Thyroid gland (tissue), 4 donors: ENCODE data around the gene TSPO2. TPM values are rescaled to one million over a fixed set of nuclear protein-coding genes. Genes with fewer than 3 reads are reported as not detected.

Source experiments
- DNase-seq, 2 donors: peaks; one replicate each; pipeline ENCODE4 v3.0.0-alpha.2; 2019
- H3K27ac ChIP-seq, 3 donors: fragments of 200-600 bp; sonication (generic); 1 replicate in 2 of 3; 2 replicates in 1 of 3; pipeline ENCODE4 v1.5.1; 2016 to 2019; ENCODE audit warnings: mild to moderate bottlenecking in 1 of 3, moderate library complexity in 1 of 3
- H3K27me3 ChIP-seq: fragments of 200-600 bp; sonication (generic); one replicate; pipeline ENCODE4 v1.5.1; 2019
- H3K36me3 ChIP-seq, 2 donors: fragments of 200-600 bp; sonication (generic); one replicate each; pipeline ENCODE4 v1.5.1; 2016 to 2019
- H3K4me1 ChIP-seq, 2 donors: fragments of 200-600 bp; sonication (generic); one replicate each; pipeline ENCODE4 v1.5.1; 2017 to 2019
- H3K4me3 ChIP-seq, 3 donors: fragments of 200-600 bp; sonication (generic); replicated peaks in 1 of 3; 1 replicate in 2 of 3; 2 replicates in 1 of 3; pipeline ENCODE4 v1.5.1; 2016; ENCODE audit warnings: mild to moderate bottlenecking in 1 of 3
- H3K9me3 ChIP-seq: fragments of 200-600 bp; sonication (generic); one replicate; pipeline ENCODE4 v1.5.1; 2017
- POLR2A ChIP-seq, 2 donors: fragments of 450-650 bp; IDR thresholded peaks; one replicate each; pipeline ENCODE4 v1.6.1; 2017; ENCODE audit warnings: antibody characterized with exemption in 2 of 2, mild to moderate bottlenecking in 2 of 2, moderate library complexity in 1 of 2
- WGBS, 2 donors: methylation state at CpG; one replicate each; pipeline ENCODE4 v1.1.5; 2017; 5-methylcytosine and 5-hydroxymethylcytosine counted together
- intact Hi-C: fragments of 100-400 bp; cut with DNase I; formaldehyde crosslinking; loops from one replicate; pipeline ENCODE4 v1.15.1; 2023
- total RNA-seq, 4 donors: library from RNA; depleted of rRNA; stranded (reverse); fragments of >200 nt; gene quantifications; one replicate each; pipeline ENCODE4 v1.2.3, GENCODE V29; 2016
- TF ChIP-seq, protein P1 (sequence below), 6 experiments: fragments of 200-600 bp in 3 of 6; fragments of 450-650 bp in 3 of 6; sonication (generic) in 3 of 6; IDR thresholded peaks; one replicate each; pipeline ENCODE4 v1.5.1; 2016 to 2019; ENCODE audit warnings: antibody characterized with exemption in 6 of 6, mild to moderate bottlenecking in 2 of 6, inconsistent platforms in 1 of 6, moderate library complexity in 1 of 6

The TSPO2 gene
- total RNA-seq, 4 donors from 2014 or later = not detected

GRCh38 chr6:41071501-41071922 is 29.2 kb downstream of the TSPO2 start:
- TF ChIP-seq, protein P1, sequence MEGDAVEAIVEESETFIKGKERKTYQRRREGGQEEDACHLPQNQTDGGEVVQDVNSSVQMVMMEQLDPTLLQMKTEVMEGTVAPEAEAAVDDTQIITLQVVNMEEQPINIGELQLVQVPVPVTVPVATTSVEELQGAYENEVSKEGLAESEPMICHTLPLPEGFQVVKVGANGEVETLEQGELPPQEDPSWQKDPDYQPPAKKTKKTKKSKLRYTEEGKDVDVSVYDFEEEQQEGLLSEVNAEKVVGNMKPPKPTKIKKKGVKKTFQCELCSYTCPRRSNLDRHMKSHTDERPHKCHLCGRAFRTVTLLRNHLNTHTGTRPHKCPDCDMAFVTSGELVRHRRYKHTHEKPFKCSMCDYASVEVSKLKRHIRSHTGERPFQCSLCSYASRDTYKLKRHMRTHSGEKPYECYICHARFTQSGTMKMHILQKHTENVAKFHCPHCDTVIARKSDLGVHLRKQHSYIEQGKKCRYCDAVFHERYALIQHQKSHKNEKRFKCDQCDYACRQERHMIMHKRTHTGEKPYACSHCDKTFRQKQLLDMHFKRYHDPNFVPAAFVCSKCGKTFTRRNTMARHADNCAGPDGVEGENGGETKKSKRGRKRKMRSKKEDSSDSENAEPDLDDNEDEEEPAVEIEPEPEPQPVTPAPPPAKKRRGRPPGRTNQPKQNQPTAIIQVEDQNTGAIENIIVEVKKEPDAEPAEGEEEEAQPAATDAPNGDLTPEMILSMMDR (IDR thresholded peaks at IDR 0.05) = peak in 1 of 6 experiments; percentile 7
- TF ChIP-seq POLR2A (IDR thresholded peaks at IDR 0.05) = no peak
- intact Hi-C loops = no loop called here
- peak in 1 of 2 donors; percentile 79 for DNase-seq

DNA sequence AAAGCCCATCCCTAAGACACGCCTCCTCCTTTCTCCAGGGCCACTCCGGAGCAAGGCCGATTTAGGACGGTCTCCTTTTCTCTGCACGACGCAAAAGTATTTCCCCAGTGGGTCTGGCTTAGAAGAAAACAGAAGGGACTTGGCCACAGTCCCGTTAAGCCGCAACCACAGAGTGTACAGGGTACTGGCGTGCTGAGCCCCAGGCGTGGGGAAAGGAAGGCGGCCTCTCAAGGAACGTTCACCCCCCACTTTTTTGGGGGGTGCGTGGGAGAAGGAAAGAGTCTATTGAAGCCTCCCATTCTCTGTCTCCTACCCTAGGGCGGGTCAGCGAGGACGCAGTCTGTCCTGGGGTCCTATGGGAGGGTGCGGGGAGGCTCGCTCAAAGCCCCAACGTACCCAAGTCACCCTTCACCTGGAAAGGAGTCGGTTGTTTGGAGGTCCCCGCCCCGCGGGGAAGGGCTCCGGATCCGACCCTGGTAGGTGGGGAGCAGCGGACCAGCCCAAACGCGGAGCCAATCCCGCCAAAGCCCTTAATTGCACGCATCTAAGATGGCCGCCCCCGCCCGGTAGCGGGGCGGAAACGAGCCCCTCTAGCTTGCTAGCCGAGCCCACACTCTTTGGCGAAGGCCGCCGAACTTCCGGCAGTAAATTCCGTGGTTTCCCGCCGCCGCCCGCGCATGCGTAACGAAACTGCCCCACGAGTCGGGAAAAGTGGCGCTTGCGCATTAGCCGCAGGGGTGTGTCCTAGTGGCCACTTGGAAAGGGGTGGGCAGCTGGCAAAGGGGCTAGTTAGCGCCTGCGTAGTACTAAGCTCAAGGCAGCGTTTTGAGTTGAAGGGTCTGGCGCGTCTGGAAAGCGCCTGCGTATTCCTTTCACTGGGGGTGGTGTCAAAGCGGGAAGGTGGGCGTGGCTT is 29.9 kb downstream of the TSPO2 start, which contains the start of gene OARD1:
Gene OARD1, minus strand, starts transcription at position 434 of the 913 bp plus-strand sequence. CDS start 722 bp downstream, outside the sequence.
- WGBS, 2 donors = 0 to 1% methylated on average over 15 to 33 of the region's 63 CpGs
- Histone ChIP-seq H3K4me1 (peaks cover 33% of the 10 kb centered on the region in 2 donors), H3K4me3 (peak within 1 kb of the TSS; percentile 69 to 82 (median 81)), H3K27me3 (no peaks in the 10 kb centered on the region), H3K27ac (peak within 1 kb of the TSS; percentile 95 to 100 (median 99)), H3K36me3 (no peaks in the 10 kb centered on the region), H3K9me3 (no peaks in the 10 kb centered on the region)
- peak; percentile 99 to 100 for DNase-seq
- intact Hi-C loops = no loop called here
- peak; percentile 51 to 89 for TF ChIP-seq POLR2A (IDR thresholded peaks at IDR 0.05)
- TF ChIP-seq, protein P1 (IDR thresholded peaks at IDR 0.05) = no peak

More at GRCh38 chr6:41071501-41071922, 29.2 kb downstream of the TSPO2 start:
- Histone ChIP-seq H3K4me3 (peak overlapping the region; percentile 21 to 82 (median 69)), H3K4me1 (peaks cover 26 to 31% of the 10 kb centered on the region in 2 donors), H3K27ac (peak overlapping the region; percentile 94 to 100 (median 99)), H3K36me3 (no peaks in the 10 kb centered on the region), H3K9me3 (no peaks in the 10 kb centered on the region), H3K27me3 (no peaks in the 10 kb centered on the region)
- WGBS, 2 donors = 1 to 3% methylated on average over 16 of the region's 16 CpGs

DNA sequence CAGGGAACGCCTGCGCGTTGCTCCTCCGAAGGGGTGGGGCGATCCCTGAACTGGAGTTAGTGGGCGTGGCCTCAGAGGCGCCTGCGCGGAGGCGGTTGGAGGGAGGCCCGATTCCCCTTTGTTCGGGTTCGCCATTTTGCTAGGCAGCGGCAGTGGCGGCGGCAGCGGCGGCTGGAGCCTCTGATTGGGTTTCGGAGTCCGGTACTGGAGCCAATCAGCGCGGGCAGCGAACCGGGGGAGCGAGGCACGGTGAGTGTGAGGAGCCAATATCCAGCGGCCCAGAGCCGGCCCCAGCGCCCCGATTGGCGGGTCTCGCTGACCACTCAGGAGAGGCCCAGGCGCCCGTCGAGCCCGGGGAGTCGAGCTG is 30.6 kb downstream of the TSPO2 start, which contains the start of gene NFYA:
Gene NFYA, plus strand, starts transcription at position 139 of the 367 bp plus-strand sequence. CDS start 6,116 bp downstream, outside the sequence.
- no peaks in the 10 kb centered on the region for H3K9me3 ChIP-seq
- TF ChIP-seq, protein P1 (IDR thresholded peaks at IDR 0.05) = no peak
- TF ChIP-seq POLR2A (IDR thresholded peaks at IDR 0.05) = peak in 1 of 2 donors; percentile 95
- H3K4me3 ChIP-seq = peak within 1 kb of the TSS; percentile 69 to 82 (median 81)
- peaks cover 37 to 39% of the 10 kb centered on the region in 2 donors for H3K4me1 ChIP-seq
- intact Hi-C loops = no loop called here
- WGBS, 2 donors = 0% methylated on average over 9 to 12 of the region's 37 CpGs
- H3K27me3 ChIP-seq = no peaks in the 10 kb centered on the region
- no peaks in the 10 kb centered on the region for H3K36me3 ChIP-seq
- H3K27ac ChIP-seq = peak within 1 kb of the TSS; percentile 95 to 100 (median 99)
- no peak for DNase-seq

GRCh38 chr6:41073203-41073967 is 31.1 kb downstream of the TSPO2 start:
- Histone ChIP-seq H3K9me3 (no peaks in the 10 kb centered on the region), H3K4me3 (peak overlapping the region; percentile 56 to 82 (median 81)), H3K27ac (peak overlapping the region; percentile 95 to 100 (median 99)), H3K27me3 (no peaks in the 10 kb centered on the region), H3K36me3 (no peaks in the 10 kb centered on the region), H3K4me1 (peaks cover 37 to 39% of the 10 kb centered on the region in 2 donors)
- intact Hi-C loops = no loop called here
- 0 to 1% methylated on average over 26 to 30 of the region's 74 CpGs for WGBS, 2 donors
- TF ChIP-seq POLR2A (IDR thresholded peaks at IDR 0.05) = peak; percentile 88 to 90
- TF ChIP-seq, protein P1 (IDR thresholded peaks at IDR 0.05) = peak in 3 of 6 experiments; percentile 47 to 52 (median 50)
- DNase-seq = peak; percentile 92 to 93
